HEK293 (cell line): ENCODE measurements around the gene NPY4R.
"Not testable (repeated sequence)": the region's sequence is repeated elsewhere in the genome, so short reads cannot be mapped to it uniquely, and the experiment has no call there.

ENCODE experiments used
- CTCF ChIA-PET: fragments of 350-600 bp; formaldehyde crosslinking; extraction: SDS; loops from one replicate; lab custom pipeline; 2021; ENCODE audit warnings: antibody characterized with exemption; lab: Yijun Ruan, JAX
- POLR2A ChIA-PET: fragments of 300-600 bp; formaldehyde crosslinking; extraction: SDS; loops from one replicate; lab custom pipeline; 2020; ENCODE audit warnings: antibody characterized with exemption, inconsistent platforms; lab: Yijun Ruan, JAX
- H3K27ac ChIP-seq: fragments of 200-500 bp; sonication (Bioruptor generic); 2 replicates; pipeline ENCODE4 v1.5.1; 2014; ENCODE audit warnings: low read depth, low read length, control low read depth, inconsistent platforms; ENCODE audit errors: extremely low read depth
- H3K36me3 ChIP-seq, 2 experiments: fragments of 200-500 bp in 1 of 2; sonication (Bioruptor generic) in 1 of 2; 1 replicate in 1 of 2; 2 replicates in 1 of 2; pipeline ENCODE4 v1.5.1; 2014 to 2017; ENCODE audit warnings: inconsistent platforms in 2 of 2, low read length in 2 of 2; ENCODE audit not compliant: control insufficient read depth in 2 of 2, insufficient read depth in 1 of 2
- H3K4me1 ChIP-seq: fragments of 200-500 bp; sonication (Bioruptor generic); 2 replicates; pipeline ENCODE4 v1.5.1; 2014; ENCODE audit warnings: mild to moderate bottlenecking, low read length, inconsistent platforms; ENCODE audit not compliant: control insufficient read depth, insufficient read depth
- H3K4me3 ChIP-seq: 2 replicates; pipeline ENCODE4 v1.5.1; 2011; ENCODE audit warnings: low read depth, mild to moderate bottlenecking, control low read depth, low read length, moderate library complexity
- H3K9me3 ChIP-seq: fragments of 200-500 bp; sonication (Bioruptor generic); 2 replicates; pipeline ENCODE4 v1.5.1; 2014; ENCODE audit warnings: low read depth, low read length, inconsistent platforms; ENCODE audit not compliant: control insufficient read depth, insufficient read depth
- EGR2 ChIP-seq: fragments of 450-650 bp; formaldehyde crosslinking; IDR thresholded peaks from 2 replicates; pipeline ENCODE4 v1.5.1; 2016; ENCODE audit warnings: low read depth, missing biosample characterization, missing genetic modification characterization
- FEZF1 ChIP-seq: fragments of 450-650 bp; formaldehyde crosslinking; IDR thresholded peaks from 2 replicates; pipeline ENCODE4 v1.5.1; 2016; ENCODE audit warnings: missing biosample characterization, missing genetic modification characterization
- HOXD13 ChIP-seq: sonication (generic); formaldehyde crosslinking; IDR thresholded peaks from 2 replicates; pipeline ENCODE4 v1.8.0; 2022; ENCODE audit warnings: missing genetic modification reagents, borderline replicate concordance
- KLF8 ChIP-seq: fragments of 450-650 bp; formaldehyde crosslinking; IDR thresholded peaks from 2 replicates; pipeline ENCODE4 v1.5.1; 2016; ENCODE audit warnings: missing biosample characterization, missing genetic modification characterization
- KLF9 ChIP-seq: fragments of 450-650 bp; formaldehyde crosslinking; IDR thresholded peaks from 2 replicates; pipeline ENCODE4 v1.5.1; 2016; ENCODE audit warnings: missing biosample characterization, missing genetic modification characterization, low read depth
- MZF1 ChIP-seq: fragments of 450-650 bp; formaldehyde crosslinking; IDR thresholded peaks from 2 replicates; pipeline ENCODE4 v1.5.1; 2017; ENCODE audit warnings: missing biosample characterization, missing genetic modification characterization, borderline replicate concordance
- OVOL3 ChIP-seq: fragments of 450-650 bp; formaldehyde crosslinking; IDR thresholded peaks from 2 replicates; pipeline ENCODE4 v1.5.1; 2016; ENCODE audit warnings: missing biosample characterization, missing genetic modification characterization
- PBX3 ChIP-seq: sonication (generic); formaldehyde crosslinking; IDR thresholded peaks from 2 replicates; pipeline ENCODE4 v1.8.1; 2022; ENCODE audit warnings: mild to moderate bottlenecking, moderate library complexity, missing genetic modification reagents
- WT1 ChIP-seq: fragments of 450-650 bp; formaldehyde crosslinking; IDR thresholded peaks from 2 replicates; pipeline ENCODE4 v1.5.1; 2016; ENCODE audit warnings: missing biosample characterization, missing genetic modification characterization
- ZNF155 ChIP-seq: fragments of 450-650 bp; formaldehyde crosslinking; IDR thresholded peaks from 2 replicates; pipeline ENCODE4 v1.5.1; 2016; ENCODE audit warnings: missing biosample characterization, missing genetic modification characterization
- ZNF16 ChIP-seq: fragments of 450-650 bp; formaldehyde crosslinking; IDR thresholded peaks from 2 replicates; pipeline ENCODE4 v1.5.1; 2016; ENCODE audit warnings: low read depth, missing biosample characterization, missing genetic modification characterization
- ZNF184 ChIP-seq: fragments of 450-650 bp; IDR thresholded peaks from 2 replicates; pipeline ENCODE4 v1.5.1; 2018; ENCODE audit warnings: missing biosample characterization, mild to moderate bottlenecking, missing genetic modification characterization
- ZNF214 ChIP-seq: fragments of 450-650 bp; formaldehyde crosslinking; IDR thresholded peaks from 2 replicates; pipeline ENCODE4 v1.5.1; 2017; ENCODE audit warnings: missing biosample characterization, mild to moderate bottlenecking, missing genetic modification characterization, borderline replicate concordance
- ZNF37A ChIP-seq: fragments of 450-650 bp; IDR thresholded peaks from 2 replicates; pipeline ENCODE4 v1.5.1; 2018; ENCODE audit warnings: missing biosample characterization, missing genetic modification characterization
- ZNF416 ChIP-seq: fragments of 450-650 bp; formaldehyde crosslinking; IDR thresholded peaks from 2 replicates; pipeline ENCODE4 v1.5.1; 2016; ENCODE audit warnings: missing biosample characterization, missing genetic modification characterization
- ZNF426 ChIP-seq: fragments of 450-650 bp; formaldehyde crosslinking; IDR thresholded peaks from 2 replicates; pipeline ENCODE4 v1.5.1; 2017; ENCODE audit warnings: missing biosample characterization, missing genetic modification characterization, mild to moderate bottlenecking, inconsistent platforms, moderate library complexity
- ZNF624 ChIP-seq: fragments of 450-650 bp; formaldehyde crosslinking; IDR thresholded peaks from 2 replicates; pipeline ENCODE4 v1.5.1; 2017; ENCODE audit warnings: missing biosample characterization, missing genetic modification characterization
- ZNF654 ChIP-seq: fragments of 450-650 bp; formaldehyde crosslinking; IDR thresholded peaks from 2 replicates; pipeline ENCODE4 v1.5.1; 2016; ENCODE audit warnings: low read depth, missing biosample characterization, missing genetic modification characterization
- ZNF747 ChIP-seq: fragments of 450-650 bp; formaldehyde crosslinking; IDR thresholded peaks from 2 replicates; pipeline ENCODE4 v1.5.1; 2016; ENCODE audit warnings: missing biosample characterization, missing genetic modification characterization
- ZNF830 ChIP-seq: fragments of 450-650 bp; IDR thresholded peaks from 2 replicates; pipeline ENCODE4 v1.5.0; 2018; ENCODE audit warnings: missing biosample characterization, missing genetic modification characterization, low read depth, mild to moderate bottlenecking, moderate library complexity
- ZSCAN4 ChIP-seq: fragments of 450-650 bp; formaldehyde crosslinking; IDR thresholded peaks from 2 replicates; pipeline ENCODE4 v1.5.1; 2017; ENCODE audit warnings: missing biosample characterization, missing genetic modification characterization
- TF ChIP-seq, protein P1 (sequence below): fragments of 450-650 bp; formaldehyde crosslinking; IDR thresholded peaks from 2 replicates; pipeline ENCODE4 v1.5.1; 2016; ENCODE audit warnings: missing biosample characterization, missing genetic modification characterization
- TF ChIP-seq, protein P2 (sequence below): IDR thresholded peaks from 2 replicates; pipeline ENCODE4 v1.6.1; 2011; ENCODE audit warnings: mild to moderate bottlenecking, low read depth, low read length, borderline replicate concordance
- TF ChIP-seq, protein P3 (sequence below): fragments of 450-650 bp; formaldehyde crosslinking; IDR thresholded peaks from 2 replicates; pipeline ENCODE4 v1.5.1; 2016; ENCODE audit warnings: missing biosample characterization, missing genetic modification characterization
- TF ChIP-seq, protein P4 (sequence below): fragments of 450-650 bp; formaldehyde crosslinking; IDR thresholded peaks from 2 replicates; pipeline ENCODE4 v1.5.1; 2016; ENCODE audit warnings: missing biosample characterization, missing genetic modification characterization

NPY4R gene, protein sequence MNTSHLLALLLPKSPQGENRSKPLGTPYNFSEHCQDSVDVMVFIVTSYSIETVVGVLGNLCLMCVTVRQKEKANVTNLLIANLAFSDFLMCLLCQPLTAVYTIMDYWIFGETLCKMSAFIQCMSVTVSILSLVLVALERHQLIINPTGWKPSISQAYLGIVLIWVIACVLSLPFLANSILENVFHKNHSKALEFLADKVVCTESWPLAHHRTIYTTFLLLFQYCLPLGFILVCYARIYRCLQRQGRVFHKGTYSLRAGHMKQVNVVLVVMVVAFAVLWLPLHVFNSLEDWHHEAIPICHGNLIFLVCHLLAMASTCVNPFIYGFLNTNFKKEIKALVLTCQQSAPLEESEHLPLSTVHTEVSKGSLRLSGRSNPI

GRCh38 chr10:46465765-46466164, at the start of gene NPY4R:
Gene NPY4R, minus strand, starts transcription at chr10:46465958. Its CDS starts 3,323 bp downstream, at chr10:46462635.
- H3K27ac ChIP-seq, H3K36me3 ChIP-seq, H3K4me3 ChIP-seq, H3K9me3 ChIP-seq, CTCF ChIA-PET, POLR2A ChIA-PET, H3K4me1 ChIP-seq: not testable (repeated sequence)

GRCh38 chr10:46515366-46515765, 49.6 kb upstream of the NPY4R start:
- H3K36me3 ChIP-seq: no peaks in the 10 kb centered on the region
- H3K4me3 ChIP-seq: no peak overlapping the region
- no peak overlapping the region for H3K27ac ChIP-seq
- POLR2A ChIA-PET: no interaction called here
- TF ChIP-seq ZNF416 (tag by site-specific recombination) (no peak), ZNF654 (no peak), PBX3 (no peak), MZF1 (tag by site-specific recombination) (no peak), ZSCAN4 (tag by site-specific recombination) (no peak), OVOL3 (no peak), KLF8 (tag by site-specific recombination) (no peak), ZNF155 (no peak), ZNF37A (tag by site-specific recombination) (no peak), ZNF747 (tag by site-specific recombination) (no peak), ZNF16 (tag by site-specific recombination) (no peak), EGR2 (tag by site-specific recombination) (no peak), FEZF1 (tag by site-specific recombination) (no peak), ZNF830 (tag by site-specific recombination) (no peak)
- TF ChIP-seq, protein P1, sequence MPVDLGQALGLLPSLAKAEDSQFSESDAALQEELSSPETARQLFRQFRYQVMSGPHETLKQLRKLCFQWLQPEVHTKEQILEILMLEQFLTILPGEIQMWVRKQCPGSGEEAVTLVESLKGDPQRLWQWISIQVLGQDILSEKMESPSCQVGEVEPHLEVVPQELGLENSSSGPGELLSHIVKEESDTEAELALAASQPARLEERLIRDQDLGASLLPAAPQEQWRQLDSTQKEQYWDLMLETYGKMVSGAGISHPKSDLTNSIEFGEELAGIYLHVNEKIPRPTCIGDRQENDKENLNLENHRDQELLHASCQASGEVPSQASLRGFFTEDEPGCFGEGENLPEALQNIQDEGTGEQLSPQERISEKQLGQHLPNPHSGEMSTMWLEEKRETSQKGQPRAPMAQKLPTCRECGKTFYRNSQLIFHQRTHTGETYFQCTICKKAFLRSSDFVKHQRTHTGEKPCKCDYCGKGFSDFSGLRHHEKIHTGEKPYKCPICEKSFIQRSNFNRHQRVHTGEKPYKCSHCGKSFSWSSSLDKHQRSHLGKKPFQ: no peak
- TF ChIP-seq, protein P2, sequence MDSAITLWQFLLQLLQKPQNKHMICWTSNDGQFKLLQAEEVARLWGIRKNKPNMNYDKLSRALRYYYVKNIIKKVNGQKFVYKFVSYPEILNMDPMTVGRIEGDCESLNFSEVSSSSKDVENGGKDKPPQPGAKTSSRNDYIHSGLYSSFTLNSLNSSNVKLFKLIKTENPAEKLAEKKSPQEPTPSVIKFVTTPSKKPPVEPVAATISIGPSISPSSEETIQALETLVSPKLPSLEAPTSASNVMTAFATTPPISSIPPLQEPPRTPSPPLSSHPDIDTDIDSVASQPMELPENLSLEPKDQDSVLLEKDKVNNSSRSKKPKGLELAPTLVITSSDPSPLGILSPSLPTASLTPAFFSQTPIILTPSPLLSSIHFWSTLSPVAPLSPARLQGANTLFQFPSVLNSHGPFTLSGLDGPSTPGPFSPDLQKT: no peak
- CTCF ChIA-PET: no interaction called here
- no peaks in the 10 kb centered on the region for H3K4me1 ChIP-seq
- no peaks in the 10 kb centered on the region for H3K9me3 ChIP-seq

DNA sequence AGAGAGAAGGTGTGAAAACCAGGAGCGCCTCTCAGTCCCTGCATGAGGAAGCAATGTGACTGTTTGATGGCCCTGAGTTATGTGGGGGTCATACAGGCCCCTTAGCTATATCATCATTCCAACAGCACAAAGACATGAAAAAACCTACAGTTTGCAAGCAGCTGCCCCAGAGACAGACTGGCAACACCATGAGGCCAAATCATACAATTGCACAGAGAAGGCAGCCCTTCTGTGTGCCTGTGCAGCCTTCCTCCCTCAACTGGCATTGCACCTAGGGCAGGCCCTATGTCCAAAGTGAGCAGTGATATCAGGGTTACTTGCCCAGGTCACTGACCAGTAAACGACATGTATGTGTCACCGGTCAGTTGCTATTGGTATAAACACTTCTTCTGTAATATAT, 49.1 kb upstream of the NPY4R start:
- no peak overlapping the region for H3K4me3 ChIP-seq
- no peaks in the 10 kb centered on the region for H3K36me3 ChIP-seq
- POLR2A ChIA-PET: no interaction called here
- no peaks in the 10 kb centered on the region for H3K4me1 ChIP-seq
- no peaks in the 10 kb centered on the region for H3K9me3 ChIP-seq
- H3K27ac ChIP-seq: no peak overlapping the region
- CTCF ChIA-PET: no interaction called here
- no peak for TF ChIP-seq HOXD13
- no peak for TF ChIP-seq ZNF426
- TF ChIP-seq ZNF214 (tag by site-specific recombination): no peak
- TF ChIP-seq ZNF184 (tag by site-specific recombination): no peak
- no peak for TF ChIP-seq KLF9 (tag by site-specific recombination)
- TF ChIP-seq, protein P3, sequence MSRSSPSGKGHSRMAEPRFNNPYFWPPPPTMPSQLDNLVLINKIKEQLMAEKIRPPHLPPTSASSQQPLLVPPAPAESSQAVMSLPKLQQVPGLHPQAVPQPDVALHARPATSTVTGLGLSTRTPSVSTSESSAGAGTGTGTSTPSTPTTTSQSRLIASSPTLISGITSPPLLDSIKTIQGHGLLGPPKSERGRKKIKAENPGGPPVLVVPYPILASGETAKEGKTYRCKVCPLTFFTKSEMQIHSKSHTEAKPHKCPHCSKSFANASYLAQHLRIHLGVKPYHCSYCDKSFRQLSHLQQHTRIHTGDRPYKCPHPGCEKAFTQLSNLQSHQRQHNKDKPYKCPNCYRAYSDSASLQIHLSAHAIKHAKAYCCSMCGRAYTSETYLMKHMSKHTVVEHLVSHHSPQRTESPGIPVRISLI: no peak
- no peak for TF ChIP-seq WT1 (tag by site-specific recombination)
- TF ChIP-seq ZNF624: no peak
- TF ChIP-seq, protein P4, sequence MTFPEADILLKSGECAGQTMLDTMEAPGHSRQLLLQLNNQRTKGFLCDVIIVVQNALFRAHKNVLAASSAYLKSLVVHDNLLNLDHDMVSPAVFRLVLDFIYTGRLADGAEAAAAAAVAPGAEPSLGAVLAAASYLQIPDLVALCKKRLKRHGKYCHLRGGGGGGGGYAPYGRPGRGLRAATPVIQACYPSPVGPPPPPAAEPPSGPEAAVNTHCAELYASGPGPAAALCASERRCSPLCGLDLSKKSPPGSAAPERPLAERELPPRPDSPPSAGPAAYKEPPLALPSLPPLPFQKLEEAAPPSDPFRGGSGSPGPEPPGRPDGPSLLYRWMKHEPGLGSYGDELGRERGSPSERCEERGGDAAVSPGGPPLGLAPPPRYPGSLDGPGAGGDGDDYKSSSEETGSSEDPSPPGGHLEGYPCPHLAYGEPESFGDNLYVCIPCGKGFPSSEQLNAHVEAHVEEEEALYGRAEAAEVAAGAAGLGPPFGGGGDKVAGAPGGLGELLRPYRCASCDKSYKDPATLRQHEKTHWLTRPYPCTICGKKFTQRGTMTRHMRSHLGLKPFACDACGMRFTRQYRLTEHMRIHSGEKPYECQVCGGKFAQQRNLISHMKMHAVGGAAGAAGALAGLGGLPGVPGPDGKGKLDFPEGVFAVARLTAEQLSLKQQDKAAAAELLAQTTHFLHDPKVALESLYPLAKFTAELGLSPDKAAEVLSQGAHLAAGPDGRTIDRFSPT (tag by site-specific recombination): no peak
